ENCODE measurements around the gene MAPK14. TPM values are rescaled to one million over a fixed set of nuclear protein-coding genes. Genes with fewer than 3 reads are reported as not detected.
A peak's percentile ranks its signal among the peaks of the same experiment; 100 is the strongest.

MAPK14 gene
- total and polyA plus RNA-seq, 2 of the 4 experiments (the other 2 are of a cell fraction), result 28.4 to 74.4 TPM

- no TSS peak for BruUV-seq (replicated peaks)
- Histone ChIP-seq H4K91ac (ENCODE audit: insufficient read depth, low read depth, low read length) (peak overlapping the region; percentile 45; the same call in 1 of the 2 replicates), H2BK20ac (ENCODE audit: low read depth, low read length) (peak overlapping the region; percentile 88), H2AK5ac (ENCODE audit: low read depth, low read length) (peak overlapping the region; percentile 94; the same call in 1 of the 2 replicates), H3K56ac (ENCODE audit: extremely low read depth, insufficient read depth, low read length) (no peak overlapping the region), H3K23ac (ENCODE audit: low read depth, low read length) (no peak overlapping the region), H3K27ac (ENCODE audit: insufficient read depth, low read length) (no peak overlapping the region), H3K9me3 (ENCODE audit: control insufficient read depth, insufficient read depth, low read length) (no peaks in the 10 kb centered on the region), H3K14ac (replicated peaks; ENCODE audit: low read depth, low read length) (no peak overlapping the region), H3K27me3 (ENCODE audit: control insufficient read depth, insufficient read depth, low read length) (no peaks in the 10 kb centered on the region), H4K8ac (ENCODE audit: low read depth in 2 of 2, low read length in 2 of 2) (peak overlapping the region in 1 of 2 experiments; percentile 92; a peak in 1 of 4 replicates), H3K9me1 (ENCODE audit: insufficient read depth, low read length) (peaks cover 30% of the 10 kb centered on the region), H3K4me3 (ENCODE audit: insufficient read depth, low read depth, low read length) (no peak overlapping the region), H2BK5ac (ENCODE audit: low read depth, low read length, poor library complexity, severe bottlenecking) (no peak overlapping the region), H2BK120ac (ENCODE audit: low read depth, low read length) (peak overlapping the region; percentile 95; the same call in 1 of the 2 replicates), H3K36me3 (ENCODE audit: control insufficient read depth, insufficient read depth, low read length) (no peaks in the 10 kb centered on the region), H3K4me2 (ENCODE audit: low read depth, low read length) (no peak overlapping the region), H3K9ac (ENCODE audit: low read depth, low read length) (no peak overlapping the region), H3K79me1 (ENCODE audit: low read depth in 1 of 2, low read length in 2 of 2) (peaks cover 0 to 18% of the 10 kb centered on the region in 2 experiments; a peak in 1 of 4 replicates), H2AK9ac (replicated peaks; ENCODE audit: low read depth, low read length, poor library complexity) (peak overlapping the region; percentile 49), H2BK15ac (ENCODE audit: low read depth, low read length) (no peak overlapping the region), H4K5ac (ENCODE audit: low read depth, low read length) (no peak overlapping the region), H3K4me1 (ENCODE audit: control insufficient read depth, insufficient read depth, low read length) (peaks cover 35% of the 10 kb centered on the region), H4K20me1 (ENCODE audit: insufficient read depth, low read length) (no peaks in the 10 kb centered on the region), H2AFZ (replicated peaks; ENCODE audit: low read length, poor library complexity) (no peak overlapping the region), H3K4ac (ENCODE audit: low read depth, low read length) (peak overlapping the region; percentile 97; the same call in 1 of the 2 replicates), H3K18ac (ENCODE audit: low read depth, low read length) (no peak overlapping the region)
- CTCF ChIA-PET, result no interaction called here
- TF ChIP-seq FOS (IDR thresholded peaks at IDR 0.05; ENCODE audit: low read depth, low read length) (no peak), CEBPB (IDR thresholded peaks at IDR 0.05; ENCODE audit: low read depth, low read length) (no peak), MXI1 (IDR thresholded peaks at IDR 0.05; ENCODE audit: borderline replicate concordance, low read depth, low read length) (no peak), RCOR1 (IDR thresholded peaks at IDR 0.05; ENCODE audit: insufficient replicate concordance, low read length) (no peak), POLR2A (IDR thresholded peaks at IDR 0.05; ENCODE audit: low read depth, low read length) (no peak), CTCF (conservative IDR thresholded peaks at IDR 0.05; ENCODE audit: low read depth, low read length) (no peak), USF2 (IDR thresholded peaks at IDR 0.05; ENCODE audit: low read depth, low read length) (no peak)
- in situ Hi-C loops (cut with MboI; ENCODE audit: low sequenced_read_pairs) (loop anchor here (5.0 kb wide), 1 partner anchor 229 kb away; no protein-coding TSS in a partner anchor), intact Hi-C loops (cut with micrococcal nuclease) (no loop called here), dilution Hi-C loops (cut with HindIII; ENCODE audit: low sequenced_read_pairs, unreplicated experiment) (no loop called here)
- no CpG with 5 or more reads among the region's 3 CpGs for WGBS, 2 experiments (ENCODE audit: extremely low coverage in 2 of 2, insufficient read length in 1 of 2)
- DNase-seq (no peak), ATAC-seq (ENCODE audit: low read depth) (no peak)
- POLR2A ChIA-PET (ENCODE audit: unreplicated experiment), result no interaction called here
These were observed 101.2 kb downstream of the MAPK14 start for GRCh38 chr6:36128793-36129192.
